NCI-H510A (cell line): ENCODE data around the gene CCDC120.

ENCODE experiments used
- DNase-seq: peaks from one replicate; lab custom pipeline; 2025; lab: John Stamatoyannopoulos, UW

The CCDC120 gene

DNA sequence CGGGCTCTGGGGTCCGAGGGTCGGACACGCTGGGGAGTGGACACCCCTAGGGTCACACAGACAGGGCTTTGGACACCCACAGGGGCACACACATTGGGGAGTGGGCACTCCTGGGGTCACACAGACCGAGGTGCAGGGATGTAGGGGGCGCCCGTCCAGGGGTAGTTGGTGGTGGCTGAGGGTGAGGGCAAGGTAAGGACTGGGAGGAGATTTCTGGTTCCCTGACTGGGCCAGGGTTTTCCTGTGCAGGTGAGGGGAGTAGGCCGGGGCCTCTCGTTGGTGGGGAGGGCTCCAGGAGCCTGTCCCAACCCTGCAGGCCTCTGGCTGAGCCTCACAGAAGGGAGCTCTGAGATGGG, 42.8 kb downstream of the CCDC120 start:
- no peak for DNase-seq

DNA sequence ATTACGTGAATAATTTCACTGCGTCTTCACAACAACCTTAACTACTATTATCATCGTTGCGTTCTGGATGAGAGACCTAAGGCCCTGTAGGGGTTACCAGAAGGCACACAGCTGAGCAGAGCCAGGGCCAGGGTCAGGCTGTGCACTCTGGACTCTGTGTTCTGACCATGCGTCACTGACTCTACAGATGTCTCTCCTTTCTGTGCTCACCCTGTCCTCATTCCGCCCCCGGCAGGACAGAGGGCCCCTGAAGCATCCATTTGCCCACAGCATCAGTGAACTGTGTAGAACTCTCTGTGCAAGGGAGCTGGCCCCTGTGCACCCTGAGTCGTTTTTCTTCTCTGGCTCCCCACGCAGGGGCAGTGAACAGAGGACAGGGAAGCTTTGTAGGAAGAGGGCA, 43.4 kb downstream of the CCDC120 start:
- DNase-seq: no peak

DNA sequence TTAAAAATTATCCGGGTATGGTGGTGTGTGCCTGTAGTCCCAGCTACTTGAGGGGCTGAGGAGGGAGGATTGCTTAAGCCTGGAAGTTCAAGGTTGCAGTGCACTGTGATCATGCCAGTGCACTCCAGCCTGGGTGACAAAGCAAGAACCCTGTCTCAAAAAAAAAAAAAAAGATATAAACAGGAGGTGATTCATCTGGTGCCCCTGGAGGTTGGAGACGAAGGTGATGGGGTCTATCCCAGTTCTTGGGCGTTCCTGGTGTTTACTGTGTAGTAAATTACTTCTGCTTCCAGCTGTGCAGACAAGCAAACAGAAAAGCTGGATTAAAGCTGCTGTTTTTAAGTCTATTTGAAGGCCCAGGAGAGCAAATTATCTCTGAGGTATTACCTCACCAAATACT, 44.8 kb downstream of the CCDC120 start:
- no peak for DNase-seq

DNA sequence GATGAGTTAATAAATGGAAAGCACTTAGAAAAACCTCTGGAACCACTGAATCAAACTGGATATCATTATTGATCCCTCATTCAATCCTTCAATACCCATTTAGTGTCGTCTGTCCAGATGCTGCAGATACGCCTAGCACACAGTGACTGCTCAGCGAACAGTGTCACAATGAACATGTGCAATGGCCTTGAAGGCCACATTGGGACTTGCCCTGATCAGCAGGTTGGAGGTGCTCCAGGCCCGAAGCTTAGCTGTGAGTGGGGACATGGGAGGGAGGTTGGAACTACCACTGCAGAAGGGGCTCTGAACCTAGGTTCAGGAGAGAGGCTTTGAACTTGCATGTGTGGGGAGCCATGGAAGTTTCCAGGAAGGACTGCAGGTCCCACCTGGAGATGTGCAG, 47.5 kb downstream of the CCDC120 start:
- no peak for DNase-seq

DNA sequence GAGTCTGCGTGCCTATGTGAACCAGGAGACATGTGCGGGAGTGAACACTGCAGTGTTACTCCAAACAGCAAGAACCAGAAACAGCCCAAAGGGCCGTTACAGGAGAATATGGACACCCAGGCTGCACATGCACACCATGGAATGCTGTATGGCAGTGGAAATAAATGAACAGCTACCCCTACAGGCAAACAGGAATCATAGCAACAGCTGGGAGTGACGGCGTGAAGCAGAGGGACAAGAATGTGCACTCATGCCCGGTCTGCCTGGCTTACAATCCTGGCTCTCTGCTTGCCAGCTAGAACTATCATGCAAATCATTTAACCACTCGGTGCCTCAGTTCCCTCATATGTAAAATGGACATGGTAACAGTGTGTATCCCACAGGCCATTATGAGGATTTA, 48.1 kb downstream of the CCDC120 start:
- no peak for DNase-seq

DNA sequence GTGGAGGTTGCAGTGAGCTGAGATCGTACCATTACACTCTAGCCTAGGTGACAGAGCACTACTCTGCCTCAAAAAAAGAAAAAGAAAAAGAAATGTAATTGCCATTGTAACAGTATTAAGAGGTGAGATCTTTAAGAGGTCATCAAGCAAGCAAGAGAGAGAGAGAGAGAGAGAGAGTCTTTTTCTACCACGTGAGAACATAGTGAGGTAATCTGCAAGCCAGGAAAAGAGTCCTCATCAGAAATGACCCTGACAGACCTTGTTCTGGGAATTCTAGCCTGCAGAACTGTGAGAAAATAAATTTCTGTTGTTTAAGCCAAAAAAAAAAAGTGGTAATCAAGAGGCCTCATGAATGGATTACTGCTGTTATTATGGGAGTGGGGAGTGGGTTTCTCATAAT, 49.8 kb downstream of the CCDC120 start:
- no peak for DNase-seq

DNA sequence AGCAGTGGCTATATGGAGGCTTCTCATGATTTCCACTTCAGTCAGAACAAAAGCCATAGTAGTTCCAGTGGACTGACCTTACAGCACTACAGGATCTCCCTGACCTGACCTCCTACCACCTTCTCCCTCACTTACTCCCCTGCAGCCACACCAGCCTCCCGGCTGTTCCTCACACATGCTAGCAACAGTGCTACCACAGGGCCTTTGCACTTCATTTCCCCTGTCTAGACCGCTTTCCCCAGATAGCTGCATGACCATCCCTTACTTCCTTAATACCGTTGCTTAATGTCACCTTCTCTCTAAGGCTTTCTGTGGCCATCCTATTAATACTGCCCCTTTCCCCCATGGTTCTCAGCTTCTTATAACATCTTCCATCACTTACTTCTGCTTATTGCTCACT, 51.6 kb downstream of the CCDC120 start:
- no peak for DNase-seq

DNA sequence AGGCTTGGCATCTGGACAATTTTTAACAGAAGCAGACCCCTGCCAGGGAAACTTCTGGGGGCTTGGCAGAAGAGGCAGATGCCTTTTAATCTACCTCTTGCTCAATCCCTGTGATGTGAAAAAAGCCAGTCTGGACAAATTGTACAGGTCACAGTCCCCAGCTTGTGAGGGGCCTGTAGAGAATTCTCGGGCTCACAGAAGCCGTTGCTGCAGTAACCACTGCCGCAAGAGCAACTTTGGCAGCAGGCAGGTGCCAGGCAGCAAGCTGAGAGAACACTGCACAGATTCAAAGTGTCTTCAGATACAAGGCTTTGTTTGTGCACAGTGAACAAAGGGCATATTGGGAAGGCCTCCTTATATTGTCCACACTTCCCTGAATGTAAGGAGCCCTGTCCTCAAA, 53.0 kb downstream of the CCDC120 start:
- DNase-seq: no peak

DNA sequence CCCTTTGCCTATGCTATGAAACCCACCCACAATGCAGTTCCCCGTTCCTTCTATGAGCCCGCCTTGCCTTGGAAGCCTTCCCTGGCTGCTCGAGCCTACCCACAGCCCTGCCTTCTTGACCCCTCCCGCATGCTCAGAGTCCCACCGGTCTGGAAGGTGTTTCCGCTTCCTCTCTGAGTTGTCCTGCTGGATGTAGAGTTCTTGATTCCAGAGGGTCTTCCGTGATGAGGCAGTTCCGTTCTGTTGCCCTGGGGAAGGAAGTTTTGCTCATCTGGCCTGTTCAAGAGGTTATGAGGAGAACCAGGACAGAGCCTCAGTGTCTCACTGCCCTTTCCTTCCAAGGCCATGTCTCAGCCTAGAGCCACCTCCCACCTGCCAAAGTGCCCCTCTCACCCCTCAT, 57.3 kb downstream of the CCDC120 start:
- no peak for DNase-seq

DNA sequence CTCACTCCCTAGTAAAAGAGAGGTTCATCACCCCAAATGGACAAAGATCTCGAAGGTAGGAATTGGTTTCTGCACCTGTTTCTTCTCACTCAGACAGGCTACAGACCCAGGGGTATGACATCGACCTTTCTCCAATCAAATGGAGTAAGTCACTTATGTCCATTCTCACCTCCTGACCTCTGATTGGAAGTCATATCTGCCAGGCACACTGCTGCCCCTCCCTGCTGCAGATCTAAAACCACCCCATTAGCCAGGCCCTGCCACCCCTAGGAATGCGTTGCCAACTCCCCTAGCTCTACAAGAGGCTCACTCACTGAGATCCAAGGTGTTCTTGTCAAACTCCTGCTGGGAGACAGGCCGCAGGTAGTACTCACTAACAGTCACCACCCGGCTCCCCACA, 57.9 kb downstream of the CCDC120 start:
- DNase-seq: no peak

DNA sequence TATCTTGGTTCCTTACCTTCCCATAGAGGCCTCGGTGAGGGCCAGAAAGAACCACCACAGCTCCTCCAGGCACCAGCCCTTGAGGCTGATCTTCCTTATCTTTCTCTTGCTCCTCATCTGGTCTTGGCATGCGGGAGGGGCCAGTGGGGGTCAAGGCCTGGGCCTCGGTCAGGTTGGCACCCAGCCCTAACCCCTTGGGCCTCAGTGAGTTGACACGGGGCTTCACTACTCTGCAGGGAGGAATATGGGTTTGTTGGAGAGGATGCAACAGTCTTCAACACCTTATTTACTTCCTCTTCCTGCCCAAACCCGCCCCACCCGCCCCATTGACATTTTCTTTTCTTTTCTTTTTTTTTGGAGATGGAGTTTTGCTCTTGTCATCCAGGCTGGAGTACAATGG, 58.8 kb downstream of the CCDC120 start:
- no peak for DNase-seq
